Spleen (tissue), 7 donors: Measurements from ENCODE around the gene ADARB2.

Experiments
- CTCF ChIP-seq, 11 experiments: fragments of 200-600 bp in 7 of 11; fragments of 450-650 bp in 4 of 11; sonication (generic) in 4 of 11; IDR thresholded peaks in 8 of 11; conservative IDR thresholded peaks in 3 of 11; 1 replicate in 7 of 11; 2 replicates in 4 of 11; pipeline versions ENCODE4 v1.4.0 to v1.8.0; 2016 to 2021; ENCODE audit warnings: antibody characterized with exemption in 11 of 11, inconsistent platforms in 4 of 11, mild to moderate bottlenecking in 1 of 11
- POLR2AphosphoS5 ChIP-seq, 3 donors: sonication (generic); formaldehyde crosslinking; IDR thresholded peaks; one replicate each; pipeline ENCODE4 v1.5.1; 2017; ENCODE audit warnings: antibody characterized with exemption in 3 of 3
- donor health status: DM: no; HTN: no; CAD: no; lungs with moderate emphysema.
- donor health status: DM: no; HTN: no; CAD: no.
- donor health status: DM: no; HTN: no; CAD: no.

- TF ChIP-seq CTCF (IDR thresholded peaks at IDR 0.05 in 8 of 11, conservative IDR thresholded peaks at IDR 0.05 in 3 of 11) (no peak), POLR2AphosphoS5 (IDR thresholded peaks at IDR 0.05) (no peak)
These were observed 554.9 kb downstream of the ADARB2 start for GRCh38 chr10:1182280-1183032.
